Natural killer cell (primary cell): ENCODE data around the gene ABHD14A. TPM values are rescaled to one million over a fixed set of nuclear protein-coding genes. Genes with fewer than 3 reads are reported as not detected.
A peak's percentile ranks its signal among the peaks of the same experiment; 100 is the strongest.

Experiments used
- ATAC-seq, 3 donors: fragments of 150-1000 bp in 2 of 3; fragments of 200-7000 bp in 1 of 3; cut with Tn5 transposase; 1 replicate in 1 of 3; 2 replicates in 2 of 3; pipeline ENCODE4 v1.10.0; 2021; ENCODE audit warnings: mild to moderate bottlenecking in 2 of 3, moderate library complexity in 2 of 3
- DNase-seq, 2 donors: peaks; one replicate each; pipeline versions ENCODE4 v3.0.0 to v3.0.0-alpha.2; 2013 to 2021; ENCODE audit warnings: mixed read lengths in 1 of 2
- H3K27ac ChIP-seq: one replicate; pipeline ENCODE4 v1.5.1; 2013; ENCODE audit warnings: mild to moderate bottlenecking, low read length
- H3K27me3 ChIP-seq: one replicate; pipeline ENCODE4 v1.6.1; 2013; ENCODE audit warnings: low read length; ENCODE audit not compliant: control insufficient read depth, insufficient read depth
- H3K36me3 ChIP-seq: one replicate; pipeline ENCODE4 v1.6.1; 2013; ENCODE audit warnings: low read length; ENCODE audit not compliant: control insufficient read depth, insufficient read depth
- H3K4me1 ChIP-seq: one replicate; pipeline ENCODE4 v1.6.1; 2013; ENCODE audit warnings: low read length; ENCODE audit not compliant: control insufficient read depth, insufficient read depth
- H3K4me3 ChIP-seq: one replicate; pipeline ENCODE4 v1.5.1; 2013; ENCODE audit warnings: low read length
- H3K9me3 ChIP-seq: one replicate; pipeline ENCODE4 v1.6.1; 2013; ENCODE audit warnings: low read length; ENCODE audit not compliant: control insufficient read depth, insufficient read depth
- H3K27ac Mint-ChIP-seq, 2 donors: one replicate each; pipeline ENCODE4 v1.8.0; 2022; ENCODE audit warnings: mild to moderate bottlenecking in 2 of 2, mixed read lengths in 2 of 2, moderate library complexity in 1 of 2
- H3K27me3 Mint-ChIP-seq, 2 donors: one replicate each; pipeline ENCODE4 v1.8.0; 2022; ENCODE audit warnings: low read depth in 2 of 2, mixed read lengths in 2 of 2
- H3K36me3 Mint-ChIP-seq: one replicate; pipeline ENCODE4 v1.8.0; 2022; ENCODE audit warnings: mixed read lengths
- H3K4me1 Mint-ChIP-seq, 2 donors: one replicate each; pipeline ENCODE4 v1.8.0; 2022; ENCODE audit warnings: mixed read lengths in 2 of 2
- H3K4me3 Mint-ChIP-seq: one replicate; pipeline ENCODE4 v1.8.0; 2022; ENCODE audit warnings: mild to moderate bottlenecking, moderate library complexity, mixed read lengths
- H3K9me3 Mint-ChIP-seq, 2 donors: one replicate each; pipeline ENCODE4 v1.8.0; 2022; ENCODE audit warnings: mixed read lengths in 2 of 2
- CTCF ChIP-seq: fragments of 200-600 bp; IDR thresholded peaks from one replicate; pipeline ENCODE4 v1.8.0; 2022; ENCODE audit warnings: antibody characterized with exemption
- WGBS: methylation state at CpG from one replicate; pipeline ENCODE4 v1.1.7; 2013; ENCODE audit warnings: missing lambda C conversion rate; ENCODE audit not compliant: insufficient coverage; 5-methylcytosine and 5-hydroxymethylcytosine counted together
- intact Hi-C: fragments of 100-400 bp; cut with micrococcal nuclease; formaldehyde crosslinking; loops from one replicate; pipeline ENCODE4 v1.14.2; 2022
- total RNA-seq, 4 donors: library from RNA; stranded (reverse); fragments of 120-200 nt in 1 of 4; gene quantifications; one replicate each; pipeline versions ENCODE4 v1.2.3 to v1.2.4, GENCODE V29; 2013 to 2022

ABHD14A gene
- total RNA-seq, 3 donors from 2014 or later (not counting 1 experiment from before 2014, with no cell fraction given): 12.0 to 14.7 (median 13.4) TPM

DNA sequence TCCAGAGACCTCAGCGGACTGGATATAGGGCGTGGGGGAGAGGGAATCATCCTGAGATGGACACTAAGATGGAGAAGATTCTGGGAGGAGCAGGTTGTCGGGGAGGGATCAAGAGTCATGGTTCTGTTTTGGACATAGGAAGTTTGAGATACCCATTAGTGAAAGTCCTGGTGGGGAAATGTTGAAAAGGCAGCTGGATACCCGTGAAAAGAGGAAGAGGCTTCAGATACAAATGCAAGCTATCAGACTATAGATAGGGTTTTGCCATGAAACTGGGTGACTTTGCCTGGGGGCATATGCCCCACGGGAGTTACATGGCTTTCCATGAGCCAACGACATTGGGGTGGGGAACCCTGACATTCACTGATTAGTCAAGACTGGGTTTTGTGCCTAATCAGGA, 20.8 kb upstream of the ABHD14A start:
- H3K27me3 Mint-ChIP-seq: peaks cover 25 to 36% of the 10 kb centered on the region in 2 donors
- Histone ChIP-seq H3K27me3 (peaks cover 24% of the 10 kb centered on the region), H3K9me3 (no peaks in the 10 kb centered on the region), H3K4me1 (peaks cover 15% of the 10 kb centered on the region), H3K27ac (no peak overlapping the region), H3K4me3 (no peak overlapping the region), H3K36me3 (no peaks in the 10 kb centered on the region)
- intact Hi-C loops: no loop called here
- H3K9me3 Mint-ChIP-seq: no peaks in the 10 kb centered on the region
- H3K36me3 Mint-ChIP-seq: no peaks in the 10 kb centered on the region
- WGBS: 56% methylated on average over 6 of the region's 6 CpGs
- TF ChIP-seq CTCF: no peak
- ATAC-seq: no peak
- H3K27ac Mint-ChIP-seq: no peak overlapping the region
- DNase-seq: no peak
- no peak overlapping the region for H3K4me3 Mint-ChIP-seq
- H3K4me1 Mint-ChIP-seq: peaks cover 0 to 14% of the 10 kb centered on the region in 2 donors

DNA sequence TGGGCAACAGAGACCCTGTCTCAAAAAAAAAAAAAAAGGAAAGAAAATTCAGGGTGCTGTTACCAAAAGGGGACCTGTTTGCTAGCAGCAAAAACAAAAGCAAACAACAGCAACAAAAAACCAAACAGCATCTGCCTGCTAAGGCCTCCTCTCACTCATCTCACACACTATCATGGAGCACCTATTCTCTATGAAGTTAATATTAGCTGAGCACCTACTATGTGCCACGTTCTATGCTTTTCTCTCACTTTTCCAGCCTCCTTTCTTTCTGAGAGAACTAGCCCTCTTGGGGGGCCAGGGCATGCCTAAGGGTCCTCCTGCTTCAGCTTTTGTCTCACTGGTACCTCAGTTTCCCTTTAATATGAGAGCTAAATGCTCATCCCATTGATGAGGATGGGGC, 20.2 kb upstream of the ABHD14A start:
- no peak overlapping the region for H3K4me3 ChIP-seq
- ATAC-seq (no peak), DNase-seq (no peak)
- WGBS: 76% methylated on average over 1 of the region's 1 CpG
- no peak overlapping the region for H3K27ac ChIP-seq
- no peak for TF ChIP-seq CTCF
- no peaks in the 10 kb centered on the region for H3K36me3 Mint-ChIP-seq
- intact Hi-C loops: no loop called here
- H3K9me3 Mint-ChIP-seq: no peaks in the 10 kb centered on the region
- no peaks in the 10 kb centered on the region for H3K9me3 ChIP-seq
- no peak overlapping the region for H3K27ac Mint-ChIP-seq
- peaks cover 25 to 36% of the 10 kb centered on the region in 2 donors for H3K27me3 Mint-ChIP-seq
- H3K4me1 ChIP-seq: peaks cover 15% of the 10 kb centered on the region
- peaks cover 24% of the 10 kb centered on the region for H3K27me3 ChIP-seq
- H3K4me1 Mint-ChIP-seq: peaks cover 0 to 14% of the 10 kb centered on the region in 2 donors
- no peaks in the 10 kb centered on the region for H3K36me3 ChIP-seq
- H3K4me3 Mint-ChIP-seq: no peak overlapping the region

- 49% methylated on average over 33 of the region's 33 CpGs for WGBS
- no peak within 1 kb of the TSS for H3K27ac Mint-ChIP-seq
- no peak within 1 kb of the TSS for H3K4me3 Mint-ChIP-seq
- Histone ChIP-seq H3K4me1 (peaks cover 15% of the 10 kb centered on the region), H3K4me3 (no peak within 1 kb of the TSS), H3K27ac (no peak within 1 kb of the TSS), H3K27me3 (peaks cover 24% of the 10 kb centered on the region), H3K36me3 (no peaks in the 10 kb centered on the region), H3K9me3 (no peaks in the 10 kb centered on the region)
- TF ChIP-seq CTCF: no peak
- no peaks in the 10 kb centered on the region for H3K36me3 Mint-ChIP-seq
- H3K27me3 Mint-ChIP-seq: peaks cover 25 to 36% of the 10 kb centered on the region in 2 donors
- DNase-seq (no peak), ATAC-seq (peak in 1 of 3 donors; percentile 4)
- H3K4me1 Mint-ChIP-seq: peaks cover 0 to 14% of the 10 kb centered on the region in 2 donors
- intact Hi-C loops: no loop called here
- no peaks in the 10 kb centered on the region for H3K9me3 Mint-ChIP-seq
Measured at GRCh38 chr3:51955175-51955892, 19.5 kb upstream of the ABHD14A start, which contains the start of gene GPR62. TSS of gene GPR62 (plus strand) at chr3:51955381. CDS start at chr3:51955653, 272 bp downstream.
